SK-N-SH (cell line): ENCODE measurements around the gene ROR2.

Experiments used
- EZH2phosphoT487 ChIP-seq: fragments of 200-600 bp; sonication (generic); IDR thresholded peaks from 2 replicates; pipeline ENCODE4 v1.6.1; 2017; ENCODE audit warnings: low read depth, mixed run types, mild to moderate bottlenecking, antibody characterized with exemption, moderate library complexity, borderline replicate concordance
- JUND ChIP-seq: IDR thresholded peaks from 2 replicates; pipeline ENCODE4 v1.4.0; 2012
- MXI1 ChIP-seq: IDR thresholded peaks from 2 replicates; pipeline ENCODE4 v1.6.1; 2012; ENCODE audit warnings: mild to moderate bottlenecking, low read depth, low read length, improper control_type of control experiment
- RAD21 ChIP-seq: IDR thresholded peaks from 2 replicates; pipeline ENCODE4 v1.6.1; 2012; ENCODE audit warnings: mild to moderate bottlenecking, low read length
- TF ChIP-seq, protein P1 (sequence below): fragments of 200-600 bp; sonication (generic); IDR thresholded peaks from 2 replicates; pipeline ENCODE4 v1.6.1; 2017; ENCODE audit warnings: antibody characterized with exemption, mild to moderate bottlenecking, moderate library complexity
- TF ChIP-seq, protein P2 (sequence below): IDR thresholded peaks from 2 replicates; pipeline ENCODE4 v1.6.1; 2012; ENCODE audit warnings: mild to moderate bottlenecking, low read depth, low read length, moderate library complexity

DNA sequence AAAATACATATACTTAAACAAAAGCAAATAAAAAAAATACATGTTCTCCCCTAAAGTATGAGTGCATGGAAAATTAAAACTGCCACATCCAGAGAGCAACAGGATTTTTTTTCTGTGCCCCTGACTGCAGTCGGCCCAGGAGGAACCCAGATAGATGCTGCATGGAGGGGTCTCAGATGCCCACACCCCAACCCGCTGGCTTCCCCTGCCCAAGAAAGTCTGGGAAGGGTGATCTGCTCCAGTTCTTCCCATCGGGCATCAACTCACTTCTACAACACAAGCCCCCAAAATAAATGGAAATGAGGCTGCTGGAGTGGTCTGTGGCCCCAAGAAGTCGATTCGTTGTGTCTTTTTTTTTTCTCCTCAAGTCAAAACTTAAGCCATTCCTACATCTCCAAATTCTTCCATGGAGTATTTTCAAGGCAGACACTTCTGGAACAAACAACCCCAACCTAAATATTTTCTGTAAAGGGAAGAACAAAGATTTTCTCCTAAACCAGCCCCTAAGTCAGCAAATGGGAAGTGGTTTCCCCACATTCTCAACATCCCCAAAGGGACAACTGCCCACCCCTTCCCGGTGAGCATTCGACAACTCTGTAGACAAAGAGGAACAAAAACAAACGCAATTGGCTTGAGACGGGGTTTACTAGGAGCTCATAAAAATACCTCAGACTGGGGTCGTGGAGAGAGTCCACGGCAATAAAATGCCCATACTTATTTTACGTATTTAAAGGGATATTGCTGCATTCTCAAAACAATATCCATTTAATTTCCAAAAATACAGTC, 46.7 kb downstream of the ROR2 start:
- TF ChIP-seq, protein P1, sequence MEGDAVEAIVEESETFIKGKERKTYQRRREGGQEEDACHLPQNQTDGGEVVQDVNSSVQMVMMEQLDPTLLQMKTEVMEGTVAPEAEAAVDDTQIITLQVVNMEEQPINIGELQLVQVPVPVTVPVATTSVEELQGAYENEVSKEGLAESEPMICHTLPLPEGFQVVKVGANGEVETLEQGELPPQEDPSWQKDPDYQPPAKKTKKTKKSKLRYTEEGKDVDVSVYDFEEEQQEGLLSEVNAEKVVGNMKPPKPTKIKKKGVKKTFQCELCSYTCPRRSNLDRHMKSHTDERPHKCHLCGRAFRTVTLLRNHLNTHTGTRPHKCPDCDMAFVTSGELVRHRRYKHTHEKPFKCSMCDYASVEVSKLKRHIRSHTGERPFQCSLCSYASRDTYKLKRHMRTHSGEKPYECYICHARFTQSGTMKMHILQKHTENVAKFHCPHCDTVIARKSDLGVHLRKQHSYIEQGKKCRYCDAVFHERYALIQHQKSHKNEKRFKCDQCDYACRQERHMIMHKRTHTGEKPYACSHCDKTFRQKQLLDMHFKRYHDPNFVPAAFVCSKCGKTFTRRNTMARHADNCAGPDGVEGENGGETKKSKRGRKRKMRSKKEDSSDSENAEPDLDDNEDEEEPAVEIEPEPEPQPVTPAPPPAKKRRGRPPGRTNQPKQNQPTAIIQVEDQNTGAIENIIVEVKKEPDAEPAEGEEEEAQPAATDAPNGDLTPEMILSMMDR = no peak
- TF ChIP-seq EZH2phosphoT487 (no peak), MXI1 (no peak), RAD21 (no peak), JUND (no peak)
- TF ChIP-seq, protein P2, sequence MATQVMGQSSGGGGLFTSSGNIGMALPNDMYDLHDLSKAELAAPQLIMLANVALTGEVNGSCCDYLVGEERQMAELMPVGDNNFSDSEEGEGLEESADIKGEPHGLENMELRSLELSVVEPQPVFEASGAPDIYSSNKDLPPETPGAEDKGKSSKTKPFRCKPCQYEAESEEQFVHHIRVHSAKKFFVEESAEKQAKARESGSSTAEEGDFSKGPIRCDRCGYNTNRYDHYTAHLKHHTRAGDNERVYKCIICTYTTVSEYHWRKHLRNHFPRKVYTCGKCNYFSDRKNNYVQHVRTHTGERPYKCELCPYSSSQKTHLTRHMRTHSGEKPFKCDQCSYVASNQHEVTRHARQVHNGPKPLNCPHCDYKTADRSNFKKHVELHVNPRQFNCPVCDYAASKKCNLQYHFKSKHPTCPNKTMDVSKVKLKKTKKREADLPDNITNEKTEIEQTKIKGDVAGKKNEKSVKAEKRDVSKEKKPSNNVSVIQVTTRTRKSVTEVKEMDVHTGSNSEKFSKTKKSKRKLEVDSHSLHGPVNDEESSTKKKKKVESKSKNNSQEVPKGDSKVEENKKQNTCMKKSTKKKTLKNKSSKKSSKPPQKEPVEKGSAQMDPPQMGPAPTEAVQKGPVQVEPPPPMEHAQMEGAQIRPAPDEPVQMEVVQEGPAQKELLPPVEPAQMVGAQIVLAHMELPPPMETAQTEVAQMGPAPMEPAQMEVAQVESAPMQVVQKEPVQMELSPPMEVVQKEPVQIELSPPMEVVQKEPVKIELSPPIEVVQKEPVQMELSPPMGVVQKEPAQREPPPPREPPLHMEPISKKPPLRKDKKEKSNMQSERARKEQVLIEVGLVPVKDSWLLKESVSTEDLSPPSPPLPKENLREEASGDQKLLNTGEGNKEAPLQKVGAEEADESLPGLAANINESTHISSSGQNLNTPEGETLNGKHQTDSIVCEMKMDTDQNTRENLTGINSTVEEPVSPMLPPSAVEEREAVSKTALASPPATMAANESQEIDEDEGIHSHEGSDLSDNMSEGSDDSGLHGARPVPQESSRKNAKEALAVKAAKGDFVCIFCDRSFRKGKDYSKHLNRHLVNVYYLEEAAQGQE = no peak
